OCI-LY1 (cell line): ENCODE measurements around the gene ANKRD13C.

ENCODE experiments used
- EZH2 ChIP-seq: fragments of 200-600 bp; sonication (generic), shearing (Covaris generic); IDR thresholded peaks from 2 replicates; pipeline ENCODE4 v1.8.0; 2017; ENCODE audit warnings: borderline replicate concordance, mixed run types, mild to moderate bottlenecking, antibody characterized with exemption, low read length, moderate library complexity, mixed read lengths
- TF ChIP-seq, protein P1 (sequence below): fragments of 200-600 bp; sonication (generic), shearing (Covaris generic); IDR thresholded peaks from 2 replicates; pipeline ENCODE4 v1.5.1; 2017; ENCODE audit warnings: mild to moderate bottlenecking, antibody characterized with exemption, low read length, moderate library complexity, mixed read lengths

DNA sequence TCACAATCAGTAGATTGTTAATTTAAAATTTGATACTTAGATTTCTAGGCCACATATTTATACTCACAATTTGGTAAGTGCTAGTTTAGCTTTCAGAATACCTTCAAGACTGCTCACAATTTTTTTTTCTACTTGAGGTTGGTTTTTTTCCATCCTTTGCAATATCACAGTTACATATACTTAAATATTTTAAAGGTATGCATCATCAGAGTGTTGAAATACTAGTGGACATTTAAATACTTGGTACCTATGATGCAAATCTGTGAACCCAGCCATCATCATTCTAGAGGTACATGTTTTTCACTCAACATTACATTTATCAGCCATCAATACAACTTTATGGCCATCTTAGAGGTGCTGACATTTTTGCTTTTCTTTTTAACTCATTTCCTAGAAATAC, 143.0 kb downstream of the ANKRD13C start:
- TF ChIP-seq, protein P1, sequence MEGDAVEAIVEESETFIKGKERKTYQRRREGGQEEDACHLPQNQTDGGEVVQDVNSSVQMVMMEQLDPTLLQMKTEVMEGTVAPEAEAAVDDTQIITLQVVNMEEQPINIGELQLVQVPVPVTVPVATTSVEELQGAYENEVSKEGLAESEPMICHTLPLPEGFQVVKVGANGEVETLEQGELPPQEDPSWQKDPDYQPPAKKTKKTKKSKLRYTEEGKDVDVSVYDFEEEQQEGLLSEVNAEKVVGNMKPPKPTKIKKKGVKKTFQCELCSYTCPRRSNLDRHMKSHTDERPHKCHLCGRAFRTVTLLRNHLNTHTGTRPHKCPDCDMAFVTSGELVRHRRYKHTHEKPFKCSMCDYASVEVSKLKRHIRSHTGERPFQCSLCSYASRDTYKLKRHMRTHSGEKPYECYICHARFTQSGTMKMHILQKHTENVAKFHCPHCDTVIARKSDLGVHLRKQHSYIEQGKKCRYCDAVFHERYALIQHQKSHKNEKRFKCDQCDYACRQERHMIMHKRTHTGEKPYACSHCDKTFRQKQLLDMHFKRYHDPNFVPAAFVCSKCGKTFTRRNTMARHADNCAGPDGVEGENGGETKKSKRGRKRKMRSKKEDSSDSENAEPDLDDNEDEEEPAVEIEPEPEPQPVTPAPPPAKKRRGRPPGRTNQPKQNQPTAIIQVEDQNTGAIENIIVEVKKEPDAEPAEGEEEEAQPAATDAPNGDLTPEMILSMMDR, result no peak
- TF ChIP-seq EZH2, result no peak
